GM10847 (cell line): Measurements from ENCODE around the gene FGF1.

ENCODE experiments used
- POLR2A ChIP-seq: IDR thresholded peaks from 2 replicates; pipeline ENCODE4 v1.6.1; 2011; ENCODE audit not compliant: insufficient read length; ENCODE audit errors: extremely low read depth

FGF1 gene

DNA sequence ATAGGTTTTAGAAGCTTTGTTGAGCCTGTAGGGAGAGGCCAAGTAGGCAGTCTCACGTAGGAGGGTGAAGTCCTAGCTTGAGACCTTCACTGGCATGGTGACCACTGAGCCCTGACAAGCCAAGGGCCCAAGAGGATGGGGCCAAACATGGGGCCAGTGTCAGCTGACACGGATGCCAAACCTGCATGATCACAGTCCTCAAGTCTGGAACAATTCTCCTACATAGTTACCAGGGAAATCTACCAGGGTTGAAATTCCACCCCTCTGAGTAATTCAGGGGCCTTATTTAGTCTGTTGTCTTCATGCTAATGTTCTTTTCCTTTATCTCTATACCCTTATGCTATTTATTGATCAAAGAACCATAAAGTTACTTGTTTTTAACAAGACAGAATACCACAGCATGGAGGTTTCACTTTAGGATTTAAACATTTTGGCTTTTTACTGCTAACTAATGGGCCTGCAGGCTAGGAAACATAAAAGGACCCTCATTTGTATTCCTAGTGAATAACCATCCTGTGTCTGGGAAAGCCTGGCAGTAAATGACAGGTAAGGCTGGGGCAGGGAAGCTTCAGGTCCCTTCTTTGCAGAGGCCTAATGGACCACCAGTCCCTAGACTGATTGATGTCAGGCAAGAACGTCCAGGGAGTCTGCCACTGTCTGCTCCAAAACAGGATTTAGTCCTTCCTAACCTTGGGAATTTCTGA, 140.8 kb downstream of the FGF1 start:
- TF ChIP-seq POLR2A: no peak

GRCh38 chr5:142544071-142544753, 141.7 kb downstream of the FGF1 start:
- TF ChIP-seq POLR2A: no peak

GRCh38 chr5:142542906-142543305, 143.0 kb downstream of the FGF1 start:
- no peak for TF ChIP-seq POLR2A
